HL-60 (cell line): ENCODE measurements around the gene PSENEN.

ENCODE experiments used
- DNase-seq, 2 experiments: peaks; one replicate each; pipeline ENCODE4 v3.0.0-alpha.2; 2010 to 2020; ENCODE audit warnings: low read depth in 1 of 2, low spot score in 1 of 2
- H3K27ac ChIP-seq: fragments of 250-450 bp; sonication (Bioruptor Pico); replicated peaks from 2 replicates; pipeline ENCODE4 v1.5.1; 2020; ENCODE audit warnings: mild to moderate bottlenecking, moderate library complexity
- H3K27me3 ChIP-seq: fragments of 250-450 bp; sonication (Bioruptor Pico); 2 replicates; pipeline ENCODE4 v1.5.1; 2021; ENCODE audit warnings: mild to moderate bottlenecking, moderate library complexity; ENCODE audit not compliant: insufficient read depth, poor library complexity, severe bottlenecking
- H3K4me3 ChIP-seq: replicated peaks from 2 replicates; pipeline ENCODE4 v1.5.1; 2011; ENCODE audit warnings: mild to moderate bottlenecking, control low read depth, low read length; ENCODE audit not compliant: insufficient read depth
- CTCF ChIP-seq: IDR thresholded peaks from one replicate; pipeline ENCODE4 v1.5.1; 2011; ENCODE audit warnings: low read length, control low read depth, inconsistent platforms; ENCODE audit not compliant: insufficient read depth
- GABPA ChIP-seq: IDR thresholded peaks from 2 replicates; pipeline ENCODE4 v1.6.1; 2012; ENCODE audit warnings: low read depth
- POLR2AphosphoS5 ChIP-seq: IDR thresholded peaks from 2 replicates; pipeline ENCODE4 v1.6.1; 2012; ENCODE audit warnings: low read depth
- REST ChIP-seq: IDR thresholded peaks from 2 replicates; pipeline ENCODE4 v1.6.1; 2012; ENCODE audit warnings: low read depth; ENCODE audit not compliant: insufficient replicate concordance
- SPI1 ChIP-seq: IDR thresholded peaks from 2 replicates; pipeline ENCODE4 v1.6.1; 2012; ENCODE audit warnings: low read depth, mild to moderate bottlenecking, borderline replicate concordance

Gene PSENEN

GRCh38 chr19:35739275-35740107 is 6.0 kb upstream of the PSENEN start:
- TF ChIP-seq GABPA (no peak), SPI1 (no peak), POLR2AphosphoS5 (peak; percentile 38; the same call in 1 of the 2 replicates), REST (no peak)
- no peaks in the 10 kb centered on the region for H3K27me3 ChIP-seq
- H3K4me3 ChIP-seq: peak overlapping the region; percentile 63
- DNase-seq: no peak
- H3K27ac ChIP-seq: no peak overlapping the region; the same call in 1 of the 2 replicates

- no peak for DNase-seq
- Histone ChIP-seq H3K27me3 (no peaks in the 10 kb centered on the region), H3K27ac (peak overlapping the region; percentile 71), H3K4me3 (peak overlapping the region; percentile 63)
- no peak for TF ChIP-seq REST
- no peak for TF ChIP-seq CTCF
- TF ChIP-seq SPI1: no peak
- no peak for TF ChIP-seq POLR2AphosphoS5
- no peak for TF ChIP-seq GABPA
Measured at GRCh38 chr19:35740108-35740422, 5.4 kb upstream of the PSENEN start.

GRCh38 chr19:35740423-35741202 is 4.8 kb upstream of the PSENEN start:
- DNase-seq: peak; percentile 97 to 98
- peak overlapping the region; percentile 71 for H3K27ac ChIP-seq
- peak overlapping the region; percentile 63 for H3K4me3 ChIP-seq
- TF ChIP-seq GABPA (peak; percentile 60), CTCF (peak; percentile 4), REST (no peak), SPI1 (no peak; the same call in 1 of the 2 replicates), POLR2AphosphoS5 (peak; percentile 53; the same call in 1 of the 2 replicates)
- no peaks in the 10 kb centered on the region for H3K27me3 ChIP-seq
